GM12873 (cell line): ENCODE measurements around the gene IFRD2.
A peak's percentile ranks its signal among the peaks of the same experiment; 100 is the strongest.

ENCODE experiments used
- CTCF ChIP-seq: IDR thresholded peaks from 2 replicates; pipeline ENCODE4 v1.5.1; 2012; ENCODE audit warnings: low read depth, mild to moderate bottlenecking, moderate library complexity, low read length, control low read depth; ENCODE audit not compliant: insufficient read depth; ENCODE audit errors: missing control alignments

Gene IFRD2

GRCh38 chr3:50278123-50278879 lies 13.9 kb downstream of the IFRD2 start:
- no peak for TF ChIP-seq CTCF

GRCh38 chr3:50276762-50277101 lies 15.5 kb downstream of the IFRD2 start:
- TF ChIP-seq CTCF, result no peak

- TF ChIP-seq CTCF, result no peak
Measured at GRCh38 chr3:50275996-50276761, 16.1 kb downstream of the IFRD2 start.

- no peak for TF ChIP-seq CTCF
Measured at GRCh38 chr3:50275141-50275995, 16.9 kb downstream of the IFRD2 start.

GRCh38 chr3:50274371-50275104 lies 17.7 kb downstream of the IFRD2 start:
- peak; percentile 85 for TF ChIP-seq CTCF

- no peak for TF ChIP-seq CTCF
Measured at GRCh38 chr3:50273689-50274065, 18.6 kb downstream of the IFRD2 start.
